GM13977 (cell line): ENCODE measurements around the gene CMTR2.

Experiments
- DNase-seq: peaks from one replicate; pipeline ENCODE4 v3.0.0; 2012; ENCODE audit warnings: low spot score
- CTCF ChIP-seq: IDR thresholded peaks from 2 replicates; pipeline ENCODE4 v1.5.1; 2012; ENCODE audit warnings: mild to moderate bottlenecking, control low read depth; ENCODE audit not compliant: insufficient read depth; ENCODE audit errors: extremely low read depth, missing control alignments
- in situ Hi-C: fragments of 300-500 bp; cut with MboI; formaldehyde crosslinking; loops from one replicate; pipeline ENCODE4 v1.12.0; 2022; ENCODE audit warnings: low sequenced_read_pairs, low pct_unique_long_range_greater_than_20kb, mixed read lengths, inconsistent platforms; ENCODE audit not compliant: unreplicated experiment

The CMTR2 gene

GRCh38 chr16:71260995-71261394, 28.2 kb downstream of the CMTR2 start:
- in situ Hi-C loops: no loop called here
- DNase-seq: no peak

GRCh38 chr16:71259086-71259485, 30.1 kb downstream of the CMTR2 start:
- in situ Hi-C loops: no loop called here
- no peak for TF ChIP-seq CTCF
- no peak for DNase-seq

More at GRCh38 chr16:71260995-71261394, 28.2 kb downstream of the CMTR2 start:
- TF ChIP-seq CTCF: no peak

- no peak for DNase-seq
- no peak for TF ChIP-seq CTCF
- in situ Hi-C loops: no loop called here
Measured at GRCh38 chr16:71258372-71258771, 30.8 kb downstream of the CMTR2 start.

- TF ChIP-seq CTCF: no peak
- DNase-seq: no peak
- in situ Hi-C loops: no loop called here
Measured at GRCh38 chr16:71257768-71258167, 31.4 kb downstream of the CMTR2 start.

GRCh38 chr16:71255721-71256120, 33.5 kb downstream of the CMTR2 start:
- no peak for TF ChIP-seq CTCF
- in situ Hi-C loops: no loop called here
- DNase-seq: no peak

- in situ Hi-C loops: no loop called here
- no peak for DNase-seq
- no peak for TF ChIP-seq CTCF
Measured at GRCh38 chr16:71254832-71255525, 34.2 kb downstream of the CMTR2 start.
